GM19324 (cell line): ENCODE data around the gene HEMGN.

Experiments
- ATAC-seq: cut with Tn5 transposase; IDR thresholded peaks from one replicate; pipeline ENCODE4 v1.9.1; 2021; ENCODE audit warnings: mild to moderate bottlenecking, moderate library complexity; ENCODE audit not compliant: unreplicated experiment, low FRiP score

HEMGN gene

GRCh38 chr9:97900738-97901565 is 37.0 kb downstream of the HEMGN start:
- ATAC-seq: no peak

GRCh38 chr9:97900103-97900737 is 37.8 kb downstream of the HEMGN start:
- ATAC-seq: no peak

GRCh38 chr9:97895695-97896332 is 42.2 kb downstream of the HEMGN start:
- no peak for ATAC-seq

DNA sequence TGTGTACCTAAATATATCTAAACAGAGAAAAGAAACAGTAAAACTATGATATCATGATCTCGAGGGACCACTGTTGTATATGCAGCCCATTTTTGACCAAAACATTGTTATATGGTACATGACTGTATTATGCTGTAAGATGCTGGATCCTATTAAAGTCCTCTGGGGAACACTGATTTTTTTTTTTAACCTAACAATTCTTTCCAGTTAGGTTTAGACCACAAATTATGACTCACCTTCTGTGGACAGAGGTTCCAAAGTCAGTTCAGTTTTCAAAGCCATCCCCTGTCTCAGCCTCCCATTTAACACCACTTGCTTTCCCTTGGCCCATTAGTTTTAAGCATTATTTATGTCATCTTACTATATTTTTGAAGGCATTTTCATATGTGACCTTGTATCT is 42.8 kb downstream of the HEMGN start:
- no peak for ATAC-seq

DNA sequence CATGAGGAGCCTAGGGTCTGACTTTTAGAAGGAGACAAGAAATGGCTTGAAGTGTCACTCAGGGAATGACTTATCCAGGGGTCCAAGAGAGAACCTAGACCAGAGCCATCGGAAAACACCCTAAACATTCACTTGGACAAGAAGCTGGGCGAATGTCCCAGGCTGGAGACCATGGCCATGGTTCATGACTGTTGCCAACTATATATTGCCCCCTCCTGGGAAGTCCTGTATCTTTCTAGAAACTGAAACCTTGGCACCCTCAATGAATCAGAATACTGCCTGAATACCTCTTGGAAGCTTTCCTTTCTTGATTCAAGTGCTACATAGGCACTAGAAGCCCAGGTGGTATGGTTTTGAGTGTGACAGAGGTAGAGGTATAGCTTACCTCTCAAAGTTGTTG is 45.6 kb downstream of the HEMGN start:
- ATAC-seq: no peak

GRCh38 chr9:97891736-97892135 is 46.2 kb downstream of the HEMGN start:
- no peak for ATAC-seq

DNA sequence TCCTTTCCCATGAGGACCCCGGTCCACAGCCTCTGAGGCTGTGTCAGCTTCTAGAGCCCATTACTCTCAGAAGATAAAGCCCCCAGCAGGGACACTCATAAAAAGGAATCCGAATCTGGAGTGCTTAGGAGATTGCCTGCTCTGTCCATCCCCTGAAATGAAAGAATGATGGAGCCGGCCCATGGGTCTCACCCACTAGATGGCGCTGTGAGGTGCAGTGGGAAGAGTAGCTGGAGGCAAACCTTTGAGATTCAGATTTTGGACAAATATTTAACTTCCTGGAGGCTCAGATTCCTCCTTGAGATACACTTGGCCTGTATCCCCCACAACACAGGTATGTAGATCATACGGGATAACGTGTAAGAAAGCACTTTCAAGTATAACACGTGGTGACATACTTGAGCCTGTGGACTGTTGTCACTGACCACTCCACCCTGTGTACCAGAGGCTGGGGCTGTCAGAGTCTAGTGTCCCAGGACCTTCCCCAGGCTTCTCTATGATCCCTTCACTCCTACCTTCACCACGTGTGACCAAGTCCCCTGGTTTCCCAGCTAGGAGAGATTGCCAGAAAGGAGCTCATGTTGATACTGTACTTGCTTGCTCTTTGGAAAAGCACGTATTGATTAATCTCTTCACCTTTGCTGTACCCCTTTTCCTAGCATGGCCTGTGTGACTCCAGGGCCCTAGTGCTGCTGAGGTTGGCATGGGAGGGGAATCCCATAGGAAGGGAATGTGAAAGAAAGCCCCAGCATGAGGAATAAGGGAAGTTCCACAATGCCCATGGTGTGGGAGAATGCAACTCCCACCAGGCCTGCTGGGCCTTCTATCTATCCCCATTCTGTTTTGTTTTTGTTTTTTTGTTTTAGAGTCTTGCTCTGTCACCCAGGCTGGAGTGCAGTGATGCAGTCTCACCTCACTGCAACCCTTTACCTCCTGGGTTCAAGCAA is 47.8 kb downstream of the HEMGN start:
- ATAC-seq: no peak

DNA sequence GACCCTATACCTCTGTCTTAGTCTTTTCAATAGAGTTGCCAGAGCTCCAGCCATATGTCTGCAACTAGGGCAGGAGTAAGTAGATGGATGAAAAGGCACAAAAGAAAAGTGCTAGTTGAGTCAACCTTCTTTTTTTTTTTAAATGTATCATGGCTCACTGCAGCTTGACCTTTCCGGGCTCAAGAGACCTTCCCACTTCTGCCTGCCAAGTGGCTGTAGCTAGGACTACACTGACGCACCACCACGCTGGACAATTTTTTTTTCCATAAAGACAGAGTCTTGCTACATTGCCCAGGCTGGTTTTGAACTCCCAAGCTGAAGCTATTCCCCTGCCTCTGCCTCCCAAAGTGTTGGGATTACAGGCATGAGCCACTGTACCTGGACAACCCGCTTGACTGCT is 57.6 kb downstream of the HEMGN start:
- no peak for ATAC-seq
